Measurements from ENCODE around the gene SALL1.

The SALL1 gene

DNA sequence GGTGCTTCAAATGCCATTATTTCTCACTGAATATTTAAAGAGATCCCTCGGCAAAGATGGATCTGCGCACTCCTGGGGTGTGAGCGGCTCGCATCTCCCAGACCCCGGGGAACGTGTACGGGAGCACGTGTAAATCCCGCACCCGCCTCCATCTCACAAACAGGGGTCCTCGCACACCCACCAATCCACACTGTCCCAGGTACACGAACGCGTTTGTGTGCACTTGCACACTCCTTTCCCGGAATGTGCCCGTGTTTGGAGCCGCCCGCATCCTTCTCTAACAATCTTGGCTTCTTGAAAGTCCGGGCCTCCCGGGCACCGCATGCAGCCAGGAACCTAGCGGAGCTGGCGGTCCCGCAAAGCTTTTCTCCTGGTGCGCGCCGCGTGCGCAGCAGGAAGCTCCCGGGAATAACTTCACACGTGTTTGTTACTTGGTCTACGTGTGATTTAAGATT lies 2.5 kb upstream of the SALL1 start:
- peak overlapping the region; percentile 85 to 88 (median 87) for H3K4me3 Mint-ChIP-seq
- TF ChIP-seq, protein P1, sequence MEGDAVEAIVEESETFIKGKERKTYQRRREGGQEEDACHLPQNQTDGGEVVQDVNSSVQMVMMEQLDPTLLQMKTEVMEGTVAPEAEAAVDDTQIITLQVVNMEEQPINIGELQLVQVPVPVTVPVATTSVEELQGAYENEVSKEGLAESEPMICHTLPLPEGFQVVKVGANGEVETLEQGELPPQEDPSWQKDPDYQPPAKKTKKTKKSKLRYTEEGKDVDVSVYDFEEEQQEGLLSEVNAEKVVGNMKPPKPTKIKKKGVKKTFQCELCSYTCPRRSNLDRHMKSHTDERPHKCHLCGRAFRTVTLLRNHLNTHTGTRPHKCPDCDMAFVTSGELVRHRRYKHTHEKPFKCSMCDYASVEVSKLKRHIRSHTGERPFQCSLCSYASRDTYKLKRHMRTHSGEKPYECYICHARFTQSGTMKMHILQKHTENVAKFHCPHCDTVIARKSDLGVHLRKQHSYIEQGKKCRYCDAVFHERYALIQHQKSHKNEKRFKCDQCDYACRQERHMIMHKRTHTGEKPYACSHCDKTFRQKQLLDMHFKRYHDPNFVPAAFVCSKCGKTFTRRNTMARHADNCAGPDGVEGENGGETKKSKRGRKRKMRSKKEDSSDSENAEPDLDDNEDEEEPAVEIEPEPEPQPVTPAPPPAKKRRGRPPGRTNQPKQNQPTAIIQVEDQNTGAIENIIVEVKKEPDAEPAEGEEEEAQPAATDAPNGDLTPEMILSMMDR (IDR thresholded peaks at IDR 0.05; ENCODE audit: unreplicated experiment in 3 of 3): no peak
- no peaks in the 10 kb centered on the region for H3K9me3 Mint-ChIP-seq
- peaks cover 89% of the 10 kb centered on the region for H3K27me3 Mint-ChIP-seq (ENCODE audit: low read depth)
- H3K27ac Mint-ChIP-seq: peak overlapping the region; percentile 48 to 85 (median 69)
- no peaks in the 10 kb centered on the region for H3K36me3 Mint-ChIP-seq (ENCODE audit: low read depth)
- H3K4me1 Mint-ChIP-seq: peaks cover 37% of the 10 kb centered on the region

DNA sequence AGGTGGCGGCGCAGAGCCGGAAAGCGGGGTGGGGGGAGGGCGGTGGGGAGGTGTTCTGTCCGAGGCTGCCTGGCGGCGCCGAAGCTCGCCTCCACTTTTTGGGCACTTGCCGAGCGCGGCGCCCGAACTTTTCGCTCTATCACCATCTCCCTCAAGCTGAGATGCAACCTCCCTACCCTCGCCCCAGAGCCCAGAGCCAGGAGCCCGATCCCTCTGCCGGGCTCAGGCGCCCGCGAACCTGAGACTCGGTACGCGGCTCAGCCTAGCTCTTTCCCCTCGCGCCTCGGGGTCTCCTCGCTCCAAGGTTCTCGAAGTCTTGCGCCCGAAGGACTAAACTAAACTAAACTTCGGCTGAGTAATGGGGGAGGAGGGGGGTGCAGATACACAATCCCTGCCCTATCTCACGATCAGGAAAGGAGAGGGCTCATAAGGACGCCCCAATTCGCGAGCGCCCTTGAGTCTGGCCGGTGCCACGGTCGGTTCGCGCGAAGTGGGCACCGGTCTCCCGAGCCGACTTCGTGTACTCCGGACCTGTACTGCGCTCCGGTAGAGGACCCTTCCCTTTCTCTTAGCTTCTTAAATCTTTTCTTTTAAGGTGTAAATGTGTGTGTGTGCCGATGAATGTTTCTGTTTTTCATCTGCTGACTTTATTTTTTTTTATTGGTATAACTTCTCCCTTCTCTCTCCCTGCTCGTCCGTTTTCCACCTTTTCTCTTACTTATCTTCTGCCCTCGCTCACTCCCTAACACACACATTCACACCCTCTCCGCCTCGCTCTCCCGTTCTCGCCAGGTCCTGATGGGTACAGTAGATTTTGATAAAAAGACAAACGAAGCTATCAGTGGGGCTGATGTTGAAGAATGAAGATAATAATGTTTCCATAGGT lies 1.9 kb upstream of the SALL1 start:
- no peaks in the 10 kb centered on the region for H3K36me3 Mint-ChIP-seq (ENCODE audit: low read depth)
- peak overlapping the region; percentile 48 to 85 (median 69) for H3K27ac Mint-ChIP-seq
- H3K9me3 Mint-ChIP-seq: no peaks in the 10 kb centered on the region
- TF ChIP-seq, protein P1 (IDR thresholded peaks at IDR 0.05; ENCODE audit: unreplicated experiment in 3 of 3): no peak
- peaks cover 37% of the 10 kb centered on the region for H3K4me1 Mint-ChIP-seq
- peaks cover 89% of the 10 kb centered on the region for H3K27me3 Mint-ChIP-seq (ENCODE audit: low read depth)
- peak overlapping the region; percentile 85 to 88 (median 87) for H3K4me3 Mint-ChIP-seq

DNA sequence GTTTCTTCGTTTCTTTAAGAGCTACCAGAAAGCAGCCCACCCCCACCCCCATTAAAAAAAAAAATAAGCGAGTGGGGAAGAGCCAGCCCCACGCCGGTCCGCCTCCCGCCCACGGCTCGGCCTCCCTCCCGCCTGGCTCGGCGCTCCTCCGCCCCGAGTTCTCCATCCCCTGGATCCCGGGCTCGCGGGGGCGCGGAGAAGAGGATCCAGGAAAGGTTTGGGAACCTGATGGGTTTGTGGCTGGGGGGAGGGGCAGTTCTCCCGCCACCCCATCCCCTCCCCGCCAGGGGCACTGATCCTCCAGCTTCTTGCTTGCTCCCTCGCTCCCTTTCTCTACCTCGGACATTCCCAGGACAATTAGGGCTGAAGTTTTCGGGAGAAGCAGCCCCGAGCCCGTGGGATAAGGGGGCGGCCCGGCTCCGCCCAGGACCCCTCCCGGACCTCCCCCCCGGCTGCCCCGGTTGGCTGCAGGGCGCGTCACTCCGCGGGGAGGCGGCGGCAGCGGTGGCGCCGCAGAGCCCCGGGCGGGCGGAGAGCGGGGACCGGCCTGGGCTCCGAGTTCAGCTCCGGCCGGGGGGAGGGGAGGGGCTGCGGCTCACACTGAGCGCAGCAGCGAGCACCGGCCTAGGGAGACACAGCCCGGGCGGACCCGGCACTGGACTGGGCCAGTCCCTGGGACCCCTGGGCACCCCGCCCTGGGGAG lies 1.0 kb upstream of the SALL1 start:
- Mint-ChIP-seq H3K27me3 (ENCODE audit: low read depth) (peaks cover 89% of the 10 kb centered on the region), H3K4me1 (peaks cover 31% of the 10 kb centered on the region), H3K4me3 (peak overlapping the region; percentile 82 to 85 (median 85)), H3K27ac (peak overlapping the region in 1 of 3 experiments; percentile 88), H3K36me3 (ENCODE audit: low read depth) (no peaks in the 10 kb centered on the region), H3K9me3 (no peaks in the 10 kb centered on the region)
- TF ChIP-seq, protein P1 (IDR thresholded peaks at IDR 0.05; ENCODE audit: unreplicated experiment in 3 of 3): no peak

DNA sequence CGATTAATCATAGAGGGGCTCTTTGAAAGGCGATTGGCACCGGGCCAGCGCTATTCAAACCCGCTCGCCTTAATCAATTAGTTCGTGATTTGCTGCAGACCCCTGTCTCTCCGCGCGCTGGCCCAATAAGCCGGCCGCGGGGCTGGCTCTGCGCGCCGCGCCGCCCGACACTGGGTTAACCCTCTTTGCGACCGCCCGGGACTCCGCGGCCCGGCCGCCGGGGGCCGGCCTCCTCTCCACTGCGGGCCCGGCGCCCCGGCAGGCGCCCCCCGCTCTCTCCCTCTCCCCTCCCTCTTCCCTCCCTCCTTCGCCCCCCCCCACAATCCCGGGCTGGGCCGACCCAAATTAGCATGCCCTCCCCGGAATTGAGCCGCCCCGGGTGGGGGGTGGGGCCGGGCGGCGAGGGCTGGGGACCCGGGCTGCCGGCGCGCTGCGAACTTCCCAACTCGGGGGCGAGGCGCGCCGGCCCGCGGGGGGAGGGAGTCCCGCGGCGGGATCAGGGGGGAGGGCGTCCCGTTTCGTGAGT lies 428 bp upstream of the SALL1 start:
- H3K9me3 Mint-ChIP-seq: no peaks in the 10 kb centered on the region
- H3K36me3 Mint-ChIP-seq (ENCODE audit: low read depth): no peaks in the 10 kb centered on the region
- peaks cover 29% of the 10 kb centered on the region for H3K4me1 Mint-ChIP-seq
- H3K4me3 Mint-ChIP-seq: peak overlapping the region; percentile 91 to 93 (median 92)
- TF ChIP-seq, protein P1 (IDR thresholded peaks at IDR 0.05; ENCODE audit: unreplicated experiment in 3 of 3): no peak
- peak overlapping the region; percentile 75 to 97 (median 87) for H3K27ac Mint-ChIP-seq
- peaks cover 89% of the 10 kb centered on the region for H3K27me3 Mint-ChIP-seq (ENCODE audit: low read depth)

DNA sequence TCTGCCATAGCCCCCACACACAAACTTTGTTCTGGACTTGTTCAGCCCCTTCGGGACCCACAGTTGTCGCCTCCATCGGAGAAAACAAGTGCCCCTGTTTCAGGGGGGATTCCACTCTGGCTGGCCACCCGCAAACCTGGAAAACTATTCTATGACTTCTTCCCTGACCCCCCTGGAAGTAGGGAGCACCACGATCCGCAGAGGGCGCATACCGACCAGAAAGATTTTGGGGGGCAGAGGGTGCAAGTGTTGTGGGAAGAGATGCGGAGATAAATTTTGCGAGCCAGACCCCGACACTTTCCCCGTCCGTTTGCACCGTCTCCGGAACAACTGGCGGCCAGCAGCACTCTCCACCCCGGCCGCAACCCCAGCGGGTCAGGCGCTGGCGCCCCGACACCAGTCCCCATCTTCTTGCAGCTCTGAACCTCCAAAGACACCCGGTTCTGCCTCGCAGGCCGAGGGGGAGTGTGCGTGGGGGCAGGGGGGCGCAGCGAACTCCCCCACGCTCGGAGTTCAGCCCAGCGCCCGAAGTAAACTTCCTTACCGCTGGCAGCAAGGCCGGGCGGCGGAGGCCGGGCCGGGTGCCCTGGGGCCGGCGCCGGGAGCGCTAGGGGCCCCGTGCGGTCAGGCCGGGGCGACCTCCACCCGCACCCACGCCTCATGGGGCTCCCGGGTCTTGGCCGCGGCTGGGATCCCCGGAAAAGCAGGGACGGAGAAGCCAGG lies 744 bp downstream of the SALL1 start:
- TF ChIP-seq, protein P1 (IDR thresholded peaks at IDR 0.05; ENCODE audit: unreplicated experiment in 3 of 3): no peak
- Mint-ChIP-seq H3K4me3 (peak overlapping the region; percentile 91 to 93 (median 92)), H3K27me3 (ENCODE audit: low read depth) (peaks cover 89% of the 10 kb centered on the region), H3K27ac (peak overlapping the region; percentile 69 to 97 (median 70)), H3K4me1 (peaks cover 33% of the 10 kb centered on the region), H3K9me3 (no peaks in the 10 kb centered on the region), H3K36me3 (ENCODE audit: low read depth) (no peaks in the 10 kb centered on the region)

All from nephron (organoid).